ENCODE data around the gene NUBP2.

NUBP2 gene, protein sequence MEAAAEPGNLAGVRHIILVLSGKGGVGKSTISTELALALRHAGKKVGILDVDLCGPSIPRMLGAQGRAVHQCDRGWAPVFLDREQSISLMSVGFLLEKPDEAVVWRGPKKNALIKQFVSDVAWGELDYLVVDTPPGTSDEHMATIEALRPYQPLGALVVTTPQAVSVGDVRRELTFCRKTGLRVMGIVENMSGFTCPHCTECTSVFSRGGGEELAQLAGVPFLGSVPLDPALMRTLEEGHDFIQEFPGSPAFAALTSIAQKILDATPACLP

DNA sequence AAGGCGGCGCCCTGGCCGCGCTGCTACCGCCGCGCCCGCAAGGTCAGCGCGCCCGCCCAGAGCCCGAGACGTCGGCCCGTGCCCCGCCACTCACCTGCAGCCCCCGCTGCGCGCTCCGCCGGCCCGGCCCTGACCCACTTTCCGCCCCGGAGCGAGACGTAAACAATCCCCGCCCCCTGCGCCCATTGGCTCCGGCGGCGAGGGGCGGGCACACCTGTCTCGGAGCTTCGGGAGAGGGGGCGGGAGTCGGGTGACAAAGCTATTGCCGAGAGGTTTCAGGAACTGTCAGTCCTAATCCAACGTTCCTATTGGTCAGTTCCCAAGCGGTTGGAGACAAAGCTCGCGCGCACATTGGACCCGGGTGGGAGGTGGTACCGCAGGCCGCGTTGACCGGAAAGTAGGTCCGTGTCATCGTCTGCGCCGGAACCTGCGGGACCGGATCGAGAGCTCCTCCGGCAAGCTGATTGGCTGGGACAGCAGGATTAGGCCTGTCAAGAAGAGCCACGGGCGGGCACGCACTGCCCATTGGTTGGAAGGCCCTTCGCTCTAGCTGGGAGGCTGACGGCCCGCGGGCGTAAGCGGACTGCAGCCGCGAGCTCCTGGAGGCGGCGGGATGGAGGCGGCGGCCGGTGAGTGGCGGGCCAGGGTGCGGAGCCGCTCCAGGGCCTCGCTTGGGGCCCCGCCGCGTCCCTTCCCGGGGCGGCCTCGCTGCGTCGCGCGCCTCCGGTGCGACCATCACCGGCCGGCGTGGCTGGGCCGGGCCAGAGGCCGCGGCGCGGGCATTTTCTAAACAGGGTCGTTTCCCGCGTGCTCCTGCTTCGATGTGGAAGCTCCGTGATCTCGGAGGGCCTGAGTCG, at the start of gene NUBP2, which contains the start of gene SPSB3:
TSS of gene NUBP2 (plus strand) at position 553 of the 857 bp plus-strand sequence. CDS start at position 614, 61 bp downstream.
TSS of gene SPSB3 (minus strand) at position 164 of the 857 bp plus-strand sequence. CDS start 1,088 bp downstream, outside the sequence.
- DNase-seq (ENCODE audit: low spot score), result peak; percentile 100

DNA sequence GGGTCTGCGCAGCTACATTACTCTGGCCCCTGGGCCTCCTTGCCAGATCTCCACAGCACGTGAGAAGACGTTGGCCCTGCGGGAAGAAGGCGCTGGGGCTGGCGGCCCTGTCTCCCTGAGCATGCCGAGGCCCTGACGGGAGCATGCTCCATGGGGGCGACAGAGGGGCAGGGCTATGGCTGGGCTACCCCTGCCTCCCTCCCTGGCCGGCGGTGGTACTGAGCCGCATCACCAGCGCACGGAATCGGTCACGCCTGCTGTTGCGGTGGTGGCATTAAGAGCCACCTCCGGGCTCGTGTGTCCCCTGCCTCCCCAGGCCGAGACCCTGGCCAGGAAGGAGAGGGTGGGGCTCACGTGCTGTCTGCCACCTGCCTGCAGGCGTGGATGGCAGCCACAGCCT, 48.6 kb upstream of the NUBP2 start:
- no peak for DNase-seq (ENCODE audit: low spot score)

DNA sequence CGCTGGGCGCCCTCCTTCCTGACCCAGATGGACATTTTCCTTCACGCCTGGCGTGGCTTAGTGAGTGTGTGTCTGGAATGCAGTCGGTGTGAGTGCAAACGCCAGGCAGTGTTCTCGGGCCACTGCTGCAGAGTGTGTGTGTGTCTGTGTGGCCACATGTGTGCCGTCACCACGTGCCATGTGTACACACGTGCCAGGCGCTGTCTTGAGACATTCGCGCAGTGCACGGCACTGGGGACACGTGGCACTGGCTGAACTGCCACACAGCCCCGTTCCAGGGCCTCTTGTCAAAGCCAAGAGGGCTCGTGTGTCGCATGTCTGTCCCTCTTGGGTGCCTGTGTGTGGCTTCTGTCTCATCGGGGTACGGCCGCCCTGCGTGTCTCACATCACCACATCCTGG, 47.9 kb upstream of the NUBP2 start:
- DNase-seq (ENCODE audit: low spot score), result no peak

DNA sequence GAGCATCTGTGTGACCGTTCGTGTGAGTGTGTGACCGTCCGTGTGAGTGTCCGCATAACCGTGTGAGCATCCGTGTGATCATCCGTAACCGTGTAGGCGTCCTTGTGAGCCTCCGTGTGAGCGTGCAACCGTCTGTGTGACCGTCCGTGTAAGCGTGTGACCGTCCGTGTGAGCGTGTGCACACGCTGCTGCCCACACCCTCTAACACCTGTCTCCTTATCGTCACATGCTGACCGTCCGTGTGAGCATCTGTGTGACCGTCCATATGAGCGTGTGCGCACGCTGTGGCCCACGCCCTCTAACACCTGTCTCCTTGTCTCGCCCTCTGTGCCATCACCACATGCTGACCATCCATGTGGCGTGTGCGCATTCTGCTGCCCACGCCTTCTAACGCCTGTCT, 42.5 kb upstream of the NUBP2 start:
- no peak for DNase-seq (ENCODE audit: low spot score)

DNA sequence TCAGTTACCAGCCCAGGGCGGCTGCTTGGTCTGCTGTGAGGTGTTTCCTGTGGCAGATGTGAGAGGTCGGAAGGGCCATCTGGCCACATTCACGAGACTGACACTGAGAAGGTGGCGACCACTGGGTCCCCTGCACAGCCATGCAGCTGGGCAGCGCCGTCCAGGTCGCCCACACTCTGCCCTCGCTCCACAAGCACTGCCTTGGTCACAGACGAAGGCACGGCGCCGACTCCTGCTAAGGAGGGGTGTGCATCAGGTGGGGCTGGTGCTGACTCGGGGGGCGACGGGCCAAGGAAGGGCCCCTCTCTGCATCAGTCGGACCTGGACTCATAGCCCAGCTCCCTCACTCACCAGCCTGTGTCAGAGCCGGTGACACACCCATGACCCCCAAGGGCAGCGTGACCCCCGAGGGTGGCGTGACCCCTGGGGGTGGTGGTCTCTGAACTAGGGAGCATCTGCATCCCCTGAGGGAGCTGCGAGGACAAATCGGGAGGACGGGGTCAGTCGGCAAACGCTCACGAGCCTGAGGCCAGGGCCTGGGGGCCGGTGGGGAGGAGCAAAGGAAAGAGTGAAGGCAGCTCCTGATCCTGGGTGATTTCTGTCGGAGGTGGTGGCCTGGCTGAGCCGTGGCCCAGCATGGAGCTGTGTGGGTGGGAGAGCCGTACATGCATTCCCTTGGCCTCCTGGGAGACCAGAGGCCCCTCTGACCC, 41.8 kb upstream of the NUBP2 start:
- DNase-seq (ENCODE audit: low spot score), result no peak

DNA sequence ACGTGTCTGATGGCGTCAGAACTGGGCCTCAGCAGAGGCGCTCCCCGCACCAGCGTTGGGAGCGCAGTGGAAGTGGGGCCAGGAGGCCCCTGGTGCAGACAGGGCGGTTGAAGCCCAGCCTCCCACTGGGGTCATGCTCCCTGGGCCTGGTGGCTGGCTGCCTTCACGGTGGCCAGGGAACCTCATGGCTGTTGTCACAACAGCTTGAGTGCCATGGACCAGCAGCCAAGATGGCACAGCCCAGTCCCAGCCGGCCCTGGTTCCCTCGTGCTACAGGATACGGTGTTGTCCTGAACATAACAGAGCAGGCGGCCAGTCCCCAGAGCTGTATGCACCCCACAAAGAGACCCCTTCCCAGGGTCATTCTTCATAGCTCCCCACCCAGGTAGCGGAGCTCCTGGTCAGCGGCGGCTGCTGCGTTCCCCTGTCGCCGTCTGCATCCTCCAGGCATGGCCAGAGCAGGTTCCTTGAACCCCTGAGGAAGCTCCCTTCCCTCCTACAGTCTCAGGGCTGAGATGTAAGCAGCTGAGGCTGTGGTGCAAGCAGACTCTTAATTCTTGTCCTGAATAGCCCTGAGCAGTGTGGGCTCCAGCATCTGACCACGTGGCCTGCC, 41.1 kb upstream of the NUBP2 start:
- DNase-seq (ENCODE audit: low spot score), result no peak

DNA sequence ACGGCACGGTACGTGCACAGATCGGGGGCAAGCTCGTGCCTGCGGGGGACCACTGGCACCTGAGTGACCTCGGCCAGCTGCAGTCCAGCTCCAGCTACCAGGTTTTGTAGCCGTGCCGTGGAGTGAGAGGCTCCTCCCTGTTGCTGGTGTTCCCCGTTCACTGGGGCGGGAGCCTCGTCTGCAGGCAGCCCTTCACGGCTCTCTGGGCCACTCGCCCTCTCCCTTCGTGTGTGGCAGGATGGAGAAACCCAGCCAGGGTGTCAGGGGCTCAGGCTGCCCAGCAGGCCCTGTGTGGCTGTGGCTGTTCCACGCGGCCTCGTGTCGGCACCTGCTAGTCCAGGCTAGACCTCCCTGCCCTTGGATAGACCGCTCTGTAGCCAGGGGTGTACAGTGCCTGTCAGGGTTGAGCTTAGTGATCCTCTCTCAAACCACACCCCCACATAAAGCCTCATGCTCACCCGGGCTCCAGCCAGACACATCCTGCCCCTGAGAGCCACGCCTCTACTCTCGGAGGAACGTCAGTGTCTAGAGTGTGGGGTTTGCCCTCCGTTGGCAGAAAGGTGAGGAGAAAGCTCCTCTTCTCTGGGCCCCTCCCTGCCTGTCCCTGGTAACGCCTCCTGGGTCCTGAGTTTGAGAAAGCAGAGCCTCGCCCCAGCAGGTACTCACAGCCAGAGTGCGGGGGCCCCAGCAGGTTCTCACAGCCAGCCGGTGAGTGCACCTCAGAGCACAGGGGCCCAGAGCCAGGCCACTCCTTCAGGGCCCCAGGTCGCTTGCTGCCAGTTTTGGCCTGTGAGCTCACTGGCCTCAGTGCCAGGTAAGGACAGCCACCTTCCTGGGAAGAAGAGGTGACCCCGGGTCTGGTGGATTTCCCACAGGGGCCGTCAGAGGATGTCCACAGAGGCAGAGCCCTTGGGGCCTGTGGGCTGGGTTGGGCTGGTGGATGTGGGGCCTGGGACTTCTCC, 39.1 kb upstream of the NUBP2 start:
- DNase-seq (ENCODE audit: low spot score), result no peak

DNA sequence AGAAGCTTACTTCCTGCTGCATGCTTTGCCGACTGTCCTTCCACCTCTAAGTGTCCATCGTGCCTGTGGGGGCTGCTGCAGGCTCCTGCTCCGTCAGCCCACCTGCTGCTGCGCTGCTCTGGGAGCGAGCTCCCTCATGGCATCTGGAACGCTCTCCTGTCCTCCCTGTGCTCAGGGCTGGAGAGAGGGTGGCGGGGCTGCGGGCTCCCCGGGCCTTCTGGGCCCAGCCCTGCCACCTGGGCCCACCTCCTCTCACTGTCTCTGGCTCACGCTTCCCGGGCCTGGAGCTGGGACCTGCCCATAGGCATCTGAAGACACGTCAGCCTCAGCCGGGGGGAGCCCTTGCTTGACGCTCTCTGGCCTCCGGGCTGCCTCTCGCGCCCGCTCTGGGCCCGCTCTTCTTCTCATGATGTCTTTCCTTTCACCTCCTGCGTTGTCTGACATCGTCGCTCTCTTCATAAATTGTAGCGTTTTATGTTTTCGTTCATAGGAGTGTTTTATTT, 38.4 kb upstream of the NUBP2 start:
- DNase-seq (ENCODE audit: low spot score), result no peak

DNA sequence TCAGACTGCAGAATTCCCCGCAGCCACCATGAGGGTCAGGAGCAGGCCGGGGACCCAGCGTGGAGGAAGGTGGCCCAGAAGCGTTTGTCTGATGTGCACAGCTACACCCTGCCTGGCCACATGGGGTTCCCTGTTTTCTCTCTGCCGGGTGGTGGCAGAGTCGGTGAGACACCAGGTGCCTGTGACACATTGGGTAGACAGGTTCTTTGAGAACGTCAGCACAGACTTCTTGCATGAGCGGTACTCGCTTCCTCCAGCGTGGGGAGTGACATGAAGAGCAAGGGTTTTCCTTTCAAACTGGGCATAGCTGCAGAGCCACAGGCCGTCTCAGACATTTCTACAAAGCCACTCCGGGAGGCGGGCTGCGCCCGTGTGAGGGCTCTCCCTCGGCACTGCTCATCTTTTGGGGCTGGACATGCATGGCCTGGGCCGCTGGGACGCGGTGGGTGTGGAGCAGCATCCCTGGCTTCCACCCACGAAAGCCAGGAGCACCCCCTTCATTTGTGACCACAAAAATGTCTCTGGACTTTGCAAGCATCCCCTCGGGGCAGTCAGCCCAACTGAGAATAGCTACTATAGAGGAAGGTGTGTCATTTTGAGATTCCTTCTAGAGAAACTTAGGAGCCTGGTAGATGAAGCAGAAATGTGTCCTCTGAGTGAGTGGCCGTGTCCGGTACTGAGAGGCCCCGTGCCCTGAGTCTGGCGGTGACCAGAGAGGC, 37.4 kb upstream of the NUBP2 start:
- no peak for DNase-seq (ENCODE audit: low spot score)

DNA sequence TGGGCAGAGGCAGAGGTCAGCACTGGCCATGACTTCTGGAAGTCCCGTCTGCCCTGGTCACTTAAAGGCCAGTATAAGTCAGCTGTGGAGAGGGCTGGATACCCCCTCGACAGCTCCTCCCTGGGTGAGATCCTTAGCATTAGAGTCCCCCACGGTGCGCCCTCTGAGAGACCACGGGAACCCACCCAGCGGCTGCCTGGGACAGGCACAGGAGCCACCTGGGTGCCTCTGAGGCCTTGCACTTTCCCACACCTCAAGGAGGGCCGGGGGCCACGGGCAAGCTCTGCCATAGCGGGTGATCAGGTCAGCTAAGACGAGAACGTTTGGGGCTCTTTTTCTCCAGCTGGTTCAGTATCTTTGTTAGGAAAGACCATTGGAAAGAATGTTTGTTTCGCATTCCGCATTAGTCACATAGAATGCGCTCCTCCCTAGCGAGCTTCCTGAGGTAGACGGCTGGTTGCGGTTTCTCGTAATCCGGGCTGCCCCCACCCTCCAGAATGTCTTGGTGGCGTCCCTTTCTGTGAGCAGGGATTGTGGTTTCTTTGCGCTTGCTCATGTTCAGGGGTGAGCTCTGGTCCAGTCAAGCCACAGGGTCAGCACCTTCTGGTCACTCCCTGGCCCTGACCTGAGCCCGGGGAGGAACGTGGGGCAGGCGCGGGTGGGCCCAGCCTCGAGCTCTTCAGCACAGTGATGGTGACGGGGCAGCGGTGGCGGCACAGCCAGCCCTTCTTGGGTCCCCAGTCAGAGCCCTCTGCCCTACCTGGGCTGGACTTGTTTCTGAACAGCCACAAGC, 36.7 kb upstream of the NUBP2 start:
- no peak for DNase-seq (ENCODE audit: low spot score)

DNA sequence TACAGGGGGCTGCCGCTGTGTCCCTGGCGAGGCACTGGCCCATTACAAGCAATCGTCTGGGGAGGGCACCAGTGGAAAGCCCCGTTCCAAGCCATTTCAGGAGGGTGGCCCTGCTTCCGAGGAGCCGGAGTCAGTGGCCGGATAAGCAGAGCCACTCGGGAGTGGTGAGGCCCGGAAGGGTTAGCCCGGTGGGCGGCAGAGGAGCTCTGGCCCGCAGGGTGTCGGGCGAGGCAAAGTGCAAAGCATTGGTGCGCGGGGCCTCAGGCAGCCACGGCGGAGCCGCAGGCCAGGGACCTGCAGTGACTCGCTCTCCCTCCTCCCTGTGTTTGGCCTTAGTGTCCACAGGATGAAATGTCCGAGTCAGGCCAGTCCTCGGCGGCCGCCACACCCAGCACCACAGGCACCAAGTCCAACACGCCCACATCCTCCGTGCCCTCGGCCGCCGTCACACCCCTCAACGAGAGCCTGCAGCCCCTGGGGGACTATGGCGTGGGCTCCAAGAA, 36.0 kb upstream of the NUBP2 start:
- DNase-seq (ENCODE audit: low spot score), result no peak

DNA sequence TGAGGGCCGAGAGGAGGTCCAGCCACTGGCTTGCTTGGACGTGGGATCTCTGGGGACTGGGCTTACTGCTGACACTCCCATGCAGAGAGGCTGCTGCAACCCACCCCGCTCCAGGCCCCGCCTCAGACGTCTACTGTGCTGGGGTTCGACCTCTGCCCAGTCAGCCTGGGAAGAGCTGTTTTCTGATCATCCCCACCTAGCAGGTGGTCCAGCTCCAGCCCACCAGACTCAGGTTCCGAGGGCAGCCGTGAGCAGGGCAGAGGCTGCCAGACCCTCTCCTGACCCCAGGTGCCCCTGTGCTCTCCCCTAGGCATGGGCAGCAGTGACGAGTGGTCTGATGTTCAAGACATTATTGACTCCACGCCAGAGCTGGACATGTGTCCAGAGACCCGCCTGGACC, 34.8 kb upstream of the NUBP2 start:
- DNase-seq (ENCODE audit: low spot score), result no peak

DNA sequence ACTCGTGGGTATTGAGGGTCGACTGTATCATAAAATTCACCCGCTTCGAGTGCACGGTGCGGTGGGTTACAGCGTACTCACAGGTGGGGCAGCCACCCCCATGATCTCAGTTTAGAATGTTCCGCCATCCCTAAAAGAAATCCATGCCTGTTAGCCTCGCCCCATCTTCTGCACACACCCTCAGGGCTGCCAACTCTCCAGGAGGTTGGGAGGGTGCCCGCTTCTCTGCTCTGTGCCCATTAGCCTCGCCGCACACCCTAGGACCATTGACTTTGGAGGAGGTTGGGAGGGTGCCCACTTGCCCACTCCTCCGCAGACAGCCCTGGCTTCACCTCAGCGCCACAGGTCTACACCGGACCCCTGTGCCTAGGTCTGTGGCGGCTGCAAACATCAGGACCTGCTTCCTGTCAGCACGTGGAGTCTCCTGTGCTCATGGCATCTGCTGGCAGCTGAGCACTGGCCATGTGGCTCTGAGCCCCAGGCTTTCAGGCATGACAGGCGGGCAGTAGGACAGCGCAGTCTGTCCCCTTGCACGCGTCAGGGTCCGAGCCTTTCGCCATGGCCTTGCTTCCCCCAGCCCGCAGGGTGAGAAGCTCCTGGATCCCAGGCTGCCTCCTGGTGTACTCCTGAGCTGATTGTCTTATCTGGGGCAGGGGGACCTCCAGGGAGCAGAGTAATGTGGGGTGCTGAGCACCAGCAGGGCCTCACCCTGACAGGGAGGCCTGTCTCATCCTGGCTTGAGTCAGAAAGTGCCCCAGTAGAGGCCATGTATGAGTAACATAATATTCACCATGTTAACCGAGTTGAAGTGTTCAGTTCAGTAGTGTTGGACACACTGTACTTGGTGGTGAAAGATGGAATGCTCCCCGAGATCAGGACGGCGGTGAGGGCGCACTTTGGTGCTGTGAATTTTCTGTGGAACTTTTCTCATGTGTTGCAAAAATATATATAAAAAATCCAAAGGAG, 33.3 kb upstream of the NUBP2 start:
- DNase-seq (ENCODE audit: low spot score), result no peak

DNA sequence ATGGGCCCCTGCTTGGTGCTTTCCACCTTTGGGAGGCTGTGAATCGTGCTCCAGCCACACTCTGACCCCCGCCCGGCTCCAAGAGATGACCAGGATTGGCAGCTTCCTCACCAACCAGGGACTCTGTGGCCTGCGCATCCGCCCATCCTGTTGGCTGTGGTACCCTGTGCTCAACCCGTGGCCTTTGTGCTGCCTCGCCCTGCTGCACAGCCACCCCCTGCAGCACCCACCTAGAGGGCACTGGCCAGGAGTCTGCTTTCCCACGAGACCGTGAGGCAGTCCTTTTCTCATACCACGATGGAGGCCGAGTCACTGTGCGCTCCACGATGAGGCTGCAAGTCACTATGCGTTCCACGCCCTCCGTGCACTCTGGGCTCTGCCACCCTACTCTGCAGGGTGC, 30.8 kb upstream of the NUBP2 start:
- no peak for DNase-seq (ENCODE audit: low spot score)

DNA sequence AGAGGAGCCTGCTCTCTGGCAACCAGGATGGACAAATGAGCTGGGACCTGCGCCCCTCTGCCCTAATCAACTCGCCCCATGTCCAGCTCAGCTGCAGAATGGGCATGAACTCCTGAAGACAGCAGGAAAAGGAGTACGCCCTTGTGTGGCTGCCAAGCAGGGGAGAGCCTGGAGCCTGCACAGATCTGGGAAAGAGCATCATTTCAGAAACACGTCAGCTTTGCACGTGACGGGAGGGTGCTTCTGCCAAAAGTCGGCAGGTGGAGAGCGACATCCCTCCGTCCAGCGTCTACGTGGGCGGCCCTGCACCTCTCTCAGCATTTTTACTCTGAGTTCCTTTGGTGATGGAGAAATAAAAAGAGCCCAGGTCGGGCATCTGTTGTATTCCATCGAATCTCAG, 29.9 kb upstream of the NUBP2 start:
- no peak for DNase-seq (ENCODE audit: low spot score)

DNA sequence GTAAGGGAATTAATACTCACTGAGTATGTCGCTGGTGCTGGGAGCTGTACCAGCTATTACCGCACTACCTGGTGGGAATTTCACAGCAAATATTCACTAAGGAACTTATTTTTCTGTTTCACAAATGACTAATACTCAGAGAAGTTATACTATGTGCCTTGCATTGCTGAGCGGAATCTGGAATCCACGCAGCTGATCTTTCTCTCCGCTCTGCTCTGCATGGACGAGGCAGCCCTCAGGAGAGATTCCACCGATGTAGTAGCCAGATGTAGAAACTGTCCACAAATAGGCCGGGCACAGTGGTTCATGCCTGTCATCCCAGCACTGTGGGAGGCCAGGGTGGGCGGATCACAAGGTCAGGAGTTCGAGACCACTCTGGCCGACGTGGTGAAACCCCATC, 28.6 kb upstream of the NUBP2 start:
- no peak for DNase-seq (ENCODE audit: low spot score)

DNA sequence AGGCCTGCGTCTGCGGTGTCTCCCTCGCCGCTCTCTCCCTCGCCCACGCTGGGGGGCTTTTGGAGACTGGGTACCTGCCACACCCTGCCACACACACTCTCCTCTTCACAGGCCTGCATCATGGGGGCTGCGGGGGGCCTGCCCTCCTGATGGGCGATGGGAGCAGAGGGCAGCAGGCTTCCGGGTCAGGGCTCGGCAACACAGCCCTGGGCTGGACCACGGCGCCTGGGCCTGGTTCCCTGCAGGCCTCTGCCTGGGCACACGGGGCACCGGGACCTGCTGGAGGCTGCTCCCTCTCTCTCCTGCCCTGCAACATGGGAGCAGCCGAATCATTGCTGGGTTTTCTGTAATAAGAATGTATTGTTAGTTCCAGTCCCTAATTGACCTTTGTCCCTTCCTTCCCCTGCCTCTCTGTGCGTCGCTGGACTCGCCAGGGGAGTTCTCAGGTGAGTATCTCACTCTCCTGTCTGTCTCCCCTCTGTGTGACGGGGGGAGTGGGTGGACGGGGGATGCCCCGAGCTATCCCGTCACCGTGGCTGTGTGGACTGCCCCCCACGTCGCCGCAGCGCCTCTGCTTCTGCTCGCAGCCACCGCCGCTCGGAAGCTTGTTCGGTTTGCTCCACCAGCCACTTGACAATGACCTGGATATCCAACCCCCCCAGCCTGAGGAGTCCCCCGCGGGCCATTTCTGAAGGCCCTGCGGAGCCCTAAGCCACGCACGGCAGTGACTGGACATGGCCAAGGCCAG, 24.9 kb upstream of the NUBP2 start:
- no peak for DNase-seq (ENCODE audit: low spot score)
